T-helper 1 cell treated with Interleukin-12 subunit alpha and Interleukin-12 subunit beta and Interleukin-4 antibody, amounts not matched to agents 30 μg/mL and 1 μg/mL, for 36 hours (primary cell): Measurements from ENCODE around the gene LCOR.
"Not testable (repeated sequence)": the region's sequence is repeated elsewhere in the genome, so short reads cannot be mapped to it uniquely, and the experiment has no call there.

ENCODE experiments used
- H3K27ac Mint-ChIP-seq: one replicate; pipeline ENCODE4 v1.8.0; 2021; ENCODE audit warnings: mild to moderate bottlenecking, mixed read lengths
- H3K27me3 Mint-ChIP-seq: one replicate; pipeline ENCODE4 v1.8.0; 2021; ENCODE audit warnings: low read depth, mixed read lengths
- H3K36me3 Mint-ChIP-seq: one replicate; pipeline ENCODE4 v1.8.0; 2021; ENCODE audit warnings: low read depth, mixed read lengths
- H3K4me1 Mint-ChIP-seq: one replicate; pipeline ENCODE4 v1.8.0; 2021; ENCODE audit warnings: low read depth, mixed read lengths
- H3K4me3 Mint-ChIP-seq: one replicate; pipeline ENCODE4 v1.8.0; 2021; ENCODE audit warnings: mild to moderate bottlenecking, moderate library complexity, mixed read lengths
- H3K9me3 Mint-ChIP-seq: one replicate; pipeline ENCODE4 v1.8.0; 2021; ENCODE audit warnings: mixed read lengths

Gene LCOR

GRCh38 chr10:97022616-97023015 is 190.5 kb downstream of the LCOR start:
- H3K27me3 Mint-ChIP-seq, result no peaks in the 10 kb centered on the region

GRCh38 chr10:97023401-97024167 is 191.5 kb downstream of the LCOR start:
- peaks cover 5% of the 10 kb centered on the region for H3K4me1 Mint-ChIP-seq
- H3K27me3 Mint-ChIP-seq, result no peaks in the 10 kb centered on the region
- no peak overlapping the region for H3K4me3 Mint-ChIP-seq
- H3K36me3 Mint-ChIP-seq, result no peaks in the 10 kb centered on the region
- no peak overlapping the region for H3K27ac Mint-ChIP-seq
- no peaks in the 10 kb centered on the region for H3K9me3 Mint-ChIP-seq

More at GRCh38 chr10:97022616-97023015, 190.5 kb downstream of the LCOR start:
- Mint-ChIP-seq H3K36me3 (no peaks in the 10 kb centered on the region), H3K4me1 (peaks cover 5% of the 10 kb centered on the region), H3K27ac (no peak overlapping the region), H3K9me3 (no peaks in the 10 kb centered on the region), H3K4me3 (no peak overlapping the region)

- Mint-ChIP-seq H3K9me3 (no peaks in the 10 kb centered on the region), H3K4me3 (no peak overlapping the region), H3K36me3 (no peaks in the 10 kb centered on the region), H3K27me3 (no peaks in the 10 kb centered on the region), H3K4me1 (peaks cover 5% of the 10 kb centered on the region), H3K27ac (no peak overlapping the region)
These were observed 192.3 kb downstream of the LCOR start for GRCh38 chr10:97024168-97025073.

- Mint-ChIP-seq H3K27me3 (peaks cover 4% of the 10 kb centered on the region), H3K27ac (no peak overlapping the region), H3K36me3 (no peaks in the 10 kb centered on the region), H3K9me3 (no peaks in the 10 kb centered on the region), H3K4me1 (peaks cover 5% of the 10 kb centered on the region), H3K4me3 (no peak overlapping the region)
These were observed 193.6 kb downstream of the LCOR start for GRCh38 chr10:97025613-97026242.

GRCh38 chr10:97028126-97028831 is 196.2 kb downstream of the LCOR start:
- Mint-ChIP-seq H3K9me3 (no peaks in the 10 kb centered on the region), H3K27ac (no peak overlapping the region), H3K27me3 (peaks cover 4% of the 10 kb centered on the region), H3K4me3 (no peak overlapping the region), H3K4me1 (peaks cover 1% of the 10 kb centered on the region), H3K36me3 (no peaks in the 10 kb centered on the region)

- peaks cover 1% of the 10 kb centered on the region for H3K4me1 Mint-ChIP-seq
- H3K4me3 Mint-ChIP-seq, result no peak overlapping the region
- peaks cover 4% of the 10 kb centered on the region for H3K27me3 Mint-ChIP-seq
- H3K36me3 Mint-ChIP-seq, result no peaks in the 10 kb centered on the region
- no peak overlapping the region for H3K27ac Mint-ChIP-seq
- no peaks in the 10 kb centered on the region for H3K9me3 Mint-ChIP-seq
These were observed 196.7 kb downstream of the LCOR start for GRCh38 chr10:97028832-97029178.

- peaks cover 1% of the 10 kb centered on the region for H3K4me1 Mint-ChIP-seq
- H3K27me3 Mint-ChIP-seq, result peaks cover 4% of the 10 kb centered on the region
- no peak overlapping the region for H3K27ac Mint-ChIP-seq
- no peak overlapping the region for H3K4me3 Mint-ChIP-seq
- no peaks in the 10 kb centered on the region for H3K36me3 Mint-ChIP-seq
- no peaks in the 10 kb centered on the region for H3K9me3 Mint-ChIP-seq
These were observed 197.2 kb downstream of the LCOR start for GRCh38 chr10:97029271-97029670.

- no peaks in the 10 kb centered on the region for H3K9me3 Mint-ChIP-seq
- no peaks in the 10 kb centered on the region for H3K4me1 Mint-ChIP-seq
- H3K27ac Mint-ChIP-seq, result no peak overlapping the region
- H3K36me3 Mint-ChIP-seq, result no peaks in the 10 kb centered on the region
- H3K27me3 Mint-ChIP-seq, result peaks cover 4% of the 10 kb centered on the region
- H3K4me3 Mint-ChIP-seq, result no peak overlapping the region
These were observed 198.8 kb downstream of the LCOR start for GRCh38 chr10:97030894-97031293.

GRCh38 chr10:97031459-97031858 is 199.4 kb downstream of the LCOR start:
- no peaks in the 10 kb centered on the region for H3K9me3 Mint-ChIP-seq
- no peak overlapping the region for H3K27ac Mint-ChIP-seq
- H3K4me1 Mint-ChIP-seq, result no peaks in the 10 kb centered on the region
- H3K4me3 Mint-ChIP-seq, result no peak overlapping the region
- H3K27me3 Mint-ChIP-seq, result peaks cover 9% of the 10 kb centered on the region
- no peaks in the 10 kb centered on the region for H3K36me3 Mint-ChIP-seq

- H3K4me3 Mint-ChIP-seq, result no peak overlapping the region
- peaks cover 2% of the 10 kb centered on the region for H3K4me1 Mint-ChIP-seq
- H3K27ac Mint-ChIP-seq, result no peak overlapping the region
- H3K27me3 Mint-ChIP-seq, result peaks cover 9% of the 10 kb centered on the region
- H3K36me3 Mint-ChIP-seq, result no peaks in the 10 kb centered on the region
- H3K9me3 Mint-ChIP-seq, result no peaks in the 10 kb centered on the region
These were observed 200.5 kb downstream of the LCOR start for GRCh38 chr10:97032624-97033023.

- H3K4me3 Mint-ChIP-seq, H3K36me3 Mint-ChIP-seq, H3K27ac Mint-ChIP-seq: not testable (repeated sequence)
These were observed 201.7 kb downstream of the LCOR start for GRCh38 chr10:97033841-97034240.

GRCh38 chr10:97034301-97034700 is 202.2 kb downstream of the LCOR start:
- H3K4me3 Mint-ChIP-seq, result no peak overlapping the region
- no peak overlapping the region for H3K27ac Mint-ChIP-seq
- H3K9me3 Mint-ChIP-seq, result no peaks in the 10 kb centered on the region
- H3K36me3 Mint-ChIP-seq, result no peaks in the 10 kb centered on the region
- H3K4me1 Mint-ChIP-seq, result peaks cover 8% of the 10 kb centered on the region
- peaks cover 9% of the 10 kb centered on the region for H3K27me3 Mint-ChIP-seq

More at GRCh38 chr10:97033841-97034240, 201.7 kb downstream of the LCOR start:
- H3K9me3 Mint-ChIP-seq, H3K27me3 Mint-ChIP-seq, H3K4me1 Mint-ChIP-seq: not testable (repeated sequence)

- Mint-ChIP-seq H3K27me3 (peaks cover 5% of the 10 kb centered on the region), H3K4me1 (peaks cover 8% of the 10 kb centered on the region), H3K9me3 (no peaks in the 10 kb centered on the region), H3K4me3 (no peak overlapping the region), H3K36me3 (no peaks in the 10 kb centered on the region), H3K27ac (no peak overlapping the region)
These were observed 203.1 kb downstream of the LCOR start for GRCh38 chr10:97034958-97035769.
